ENCODE data around the gene IMPG2. TPM values are rescaled to one million over a fixed set of nuclear protein-coding genes. Genes with fewer than 3 reads are reported as not detected.

IMPG2 gene
- total RNA-seq, 1 experiment from 2014 or later = 0.20 TPM

DNA sequence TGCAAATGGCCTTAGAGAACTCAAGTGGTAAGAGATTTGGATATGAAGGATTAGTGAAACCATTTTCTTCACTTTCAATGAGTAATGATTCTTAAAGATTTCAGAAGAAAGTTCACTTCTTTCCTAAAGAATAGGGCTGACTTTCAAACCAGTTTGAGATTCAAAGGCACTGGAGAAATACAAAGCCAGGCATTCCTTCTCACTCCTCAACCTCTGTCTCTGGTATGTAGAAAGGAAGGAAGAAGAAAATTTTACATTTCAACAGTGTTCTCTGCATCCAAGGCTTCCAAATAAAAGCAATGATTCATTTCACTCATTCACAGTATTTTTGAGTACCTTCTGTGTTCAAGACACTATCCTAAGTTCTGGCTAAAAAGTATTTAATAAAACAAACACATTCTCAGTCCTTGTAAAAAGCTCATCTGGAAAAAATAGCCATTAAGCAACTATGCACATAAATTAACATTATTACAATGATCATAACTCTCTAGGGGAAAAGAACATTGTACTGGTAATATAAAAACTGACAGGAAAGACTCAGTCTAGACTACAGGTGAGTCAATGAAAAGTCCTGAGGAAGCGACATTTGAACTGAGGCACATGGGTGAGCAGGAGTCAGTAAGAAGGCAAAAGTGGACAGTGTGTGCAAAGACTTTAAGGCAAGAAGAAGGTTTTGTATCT is 79.5 kb downstream of the IMPG2 start:
- peaks cover 8% of the 10 kb centered on the region; the same call in 1 of the 2 replicates for H3K9me3 ChIP-seq (replicated peaks)
- no peak overlapping the region for H3K27ac ChIP-seq
- H3K4me3 ChIP-seq = no peak overlapping the region
- H3K27me3 ChIP-seq = no peaks in the 10 kb centered on the region
- no peaks in the 10 kb centered on the region for H3K4me1 ChIP-seq
- no peaks in the 10 kb centered on the region for H3K36me3 ChIP-seq
- DNase-seq = no peak

DNA sequence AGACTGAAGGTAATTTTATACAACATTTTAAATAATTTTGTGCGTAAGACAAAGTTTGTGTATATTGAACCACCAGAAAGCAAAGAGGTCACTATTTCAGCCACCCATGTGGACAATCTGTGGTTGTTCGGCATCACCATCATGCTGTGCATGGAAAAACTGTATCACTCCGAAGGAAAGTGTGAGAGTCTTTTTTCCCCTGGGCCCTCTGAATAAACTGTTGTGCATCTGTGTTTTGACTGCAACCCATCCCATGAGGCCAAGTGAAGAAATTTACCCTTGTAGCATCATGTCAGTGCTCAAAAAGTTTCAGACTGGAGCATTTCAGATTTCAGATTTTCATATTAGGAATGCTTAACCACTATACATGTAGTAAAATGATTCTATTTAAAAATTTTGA is 85.3 kb downstream of the IMPG2 start:
- Histone ChIP-seq H3K4me1 (no peaks in the 10 kb centered on the region), H3K4me3 (no peak overlapping the region), H3K27me3 (no peaks in the 10 kb centered on the region), H3K9me3 (replicated peaks) (peaks cover 8% of the 10 kb centered on the region; the same call in 1 of the 2 replicates), H3K36me3 (no peaks in the 10 kb centered on the region), H3K27ac (no peak overlapping the region)
- DNase-seq = no peak

DNA sequence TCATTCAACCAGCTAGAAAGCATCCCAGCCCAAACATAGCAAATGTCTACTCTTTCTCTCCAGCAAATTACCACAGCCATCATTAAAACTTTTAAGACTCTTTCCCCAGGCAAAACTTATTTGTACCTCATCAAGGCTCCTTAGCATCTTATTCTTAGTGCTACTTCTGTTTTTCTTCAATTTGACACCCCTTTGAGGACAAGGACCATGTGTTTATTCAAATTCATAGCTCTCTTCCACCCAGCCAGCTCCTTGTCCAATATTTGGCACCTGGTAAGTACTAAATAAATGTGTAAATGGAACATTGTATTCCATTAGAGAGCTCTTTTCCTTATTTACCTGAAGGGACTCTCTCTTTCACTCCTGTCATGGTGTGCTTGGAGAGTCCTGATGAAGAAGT is 89.8 kb downstream of the IMPG2 start:
- no peak for DNase-seq
- no peaks in the 10 kb centered on the region for H3K9me3 ChIP-seq (replicated peaks)
- no peaks in the 10 kb centered on the region for H3K4me1 ChIP-seq
- H3K27me3 ChIP-seq = no peaks in the 10 kb centered on the region
- H3K27ac ChIP-seq = no peak overlapping the region
- no peak overlapping the region for H3K4me3 ChIP-seq
- H3K36me3 ChIP-seq = no peaks in the 10 kb centered on the region

DNA sequence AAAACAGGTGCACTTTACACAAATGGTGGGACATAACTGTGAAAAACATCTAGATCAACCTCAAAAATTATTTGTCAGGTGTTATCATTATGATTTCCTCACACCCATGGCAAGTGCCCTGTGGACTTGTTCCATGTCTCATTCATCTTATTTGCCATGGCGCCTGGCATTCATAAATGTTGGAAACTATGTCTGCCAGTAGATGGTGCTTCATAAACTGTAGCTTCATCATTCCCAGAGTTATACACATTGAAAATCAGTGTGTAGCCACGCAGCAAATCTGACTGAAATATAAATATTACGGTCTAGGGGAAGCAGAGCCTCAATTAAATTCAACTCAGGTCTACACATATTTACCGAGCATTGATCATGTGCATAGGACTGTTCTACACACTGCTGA is 90.7 kb downstream of the IMPG2 start:
- Histone ChIP-seq H3K9me3 (replicated peaks) (no peaks in the 10 kb centered on the region), H3K27ac (no peak overlapping the region), H3K27me3 (no peaks in the 10 kb centered on the region), H3K4me1 (no peaks in the 10 kb centered on the region), H3K4me3 (no peak overlapping the region), H3K36me3 (no peaks in the 10 kb centered on the region)
- DNase-seq = no peak

DNA sequence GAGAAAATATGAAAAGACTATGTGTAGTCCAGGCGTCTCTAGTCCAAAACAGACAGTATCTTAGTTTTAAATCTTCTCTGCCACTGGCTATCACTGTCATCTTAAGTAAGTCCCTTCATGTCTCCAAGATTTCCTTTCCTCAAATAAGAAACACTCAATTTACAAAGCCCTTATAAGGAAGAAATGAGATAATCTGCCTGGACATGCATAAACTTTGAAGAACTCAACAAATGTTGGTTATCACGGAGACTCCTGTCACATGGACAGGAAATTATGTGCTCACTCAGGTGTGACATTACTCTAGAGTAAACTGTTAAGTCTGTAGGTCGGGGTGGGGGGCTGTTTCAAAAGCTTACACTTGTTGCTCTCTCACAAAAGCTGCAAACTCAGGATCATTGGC is 91.9 kb downstream of the IMPG2 start:
- Histone ChIP-seq H3K36me3 (no peaks in the 10 kb centered on the region), H3K4me3 (no peak overlapping the region), H3K27me3 (no peaks in the 10 kb centered on the region), H3K27ac (no peak overlapping the region), H3K9me3 (replicated peaks) (no peaks in the 10 kb centered on the region), H3K4me1 (no peaks in the 10 kb centered on the region)
- DNase-seq = no peak

DNA sequence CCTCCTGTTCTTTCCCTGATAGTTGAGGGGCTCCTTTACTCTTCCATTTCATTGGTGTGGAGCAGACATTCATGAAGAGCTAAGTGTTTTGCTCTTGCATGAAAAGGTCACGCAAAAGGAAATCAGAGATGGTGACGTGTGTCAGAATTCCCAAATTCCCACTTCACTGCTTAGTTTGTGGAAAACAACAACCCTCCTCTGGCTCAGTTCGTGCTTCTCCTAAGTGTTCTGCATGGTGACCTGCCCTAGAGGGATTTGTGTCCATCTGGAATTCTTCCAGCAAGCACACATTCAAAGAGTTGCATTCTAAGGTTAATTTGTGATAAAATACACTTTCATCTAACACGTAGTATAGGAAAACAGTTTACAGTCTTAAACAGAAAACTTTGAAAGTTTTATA is 95.6 kb downstream of the IMPG2 start:
- no peak for DNase-seq
- H3K36me3 ChIP-seq = no peaks in the 10 kb centered on the region
- H3K27me3 ChIP-seq = no peaks in the 10 kb centered on the region
- H3K27ac ChIP-seq = no peak overlapping the region
- H3K4me1 ChIP-seq = no peaks in the 10 kb centered on the region
- H3K9me3 ChIP-seq (replicated peaks) = 0 out of 2 replicates have a peak, but pooled peaks cover 3% of the 10 kb centered on the region
- H3K4me3 ChIP-seq = no peak overlapping the region

DNA sequence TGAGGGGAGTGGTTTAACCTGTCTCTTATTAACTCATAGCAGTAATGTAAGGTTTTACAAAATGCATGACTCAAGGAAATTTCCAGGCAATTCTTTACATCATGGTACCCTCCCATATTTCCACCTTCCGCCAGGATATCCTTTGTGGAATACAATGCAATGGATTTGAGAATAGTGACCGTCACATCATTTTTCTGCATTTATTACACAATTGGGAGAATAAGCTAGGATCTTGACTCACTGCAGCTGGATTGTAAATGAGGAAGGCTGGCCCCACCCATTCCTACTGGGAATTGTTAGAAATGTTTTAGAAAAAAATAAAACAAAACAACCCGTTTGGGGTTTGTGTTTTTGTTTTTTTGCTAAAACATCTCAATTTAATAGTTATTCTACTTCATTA is 97.4 kb downstream of the IMPG2 start:
- Histone ChIP-seq H3K27ac (no peak overlapping the region), H3K4me1 (no peaks in the 10 kb centered on the region), H3K36me3 (no peaks in the 10 kb centered on the region), H3K9me3 (replicated peaks) (0 out of 2 replicates have a peak, but pooled peaks cover 3% of the 10 kb centered on the region), H3K4me3 (no peak overlapping the region), H3K27me3 (no peaks in the 10 kb centered on the region)
- no peak for DNase-seq

DNA sequence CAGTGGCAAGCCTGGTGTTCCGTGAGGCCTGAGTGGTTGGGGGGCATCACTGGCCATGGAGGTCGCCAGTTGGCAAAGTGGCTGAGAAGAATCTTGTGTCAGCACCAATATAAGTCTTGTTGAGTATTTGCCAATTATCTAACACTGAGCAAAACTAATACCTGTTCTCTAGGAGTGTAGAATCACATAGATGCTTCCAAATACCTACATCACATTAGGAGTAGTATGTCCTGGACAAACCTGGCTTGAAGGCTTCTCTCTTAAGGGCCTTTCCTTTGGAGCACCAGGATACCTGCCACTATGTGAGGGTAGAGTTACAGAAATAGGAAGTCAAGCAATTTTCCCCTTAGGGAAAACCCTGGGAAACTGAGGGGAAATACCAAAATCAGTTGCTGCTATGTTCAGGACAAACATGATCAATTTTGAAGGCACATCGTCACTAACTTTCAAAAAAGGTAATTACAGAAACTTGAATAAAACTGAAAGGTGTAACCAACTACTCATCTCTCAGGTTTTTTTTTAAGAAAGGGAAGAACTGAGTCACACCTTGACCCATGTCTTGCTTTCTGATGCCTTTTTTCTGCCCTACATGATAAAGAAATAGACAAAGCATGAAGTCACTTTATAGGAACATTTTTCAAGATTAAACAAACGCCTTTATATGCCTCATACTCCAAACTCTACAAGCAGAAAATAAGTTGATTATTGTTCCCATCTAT is 100.4 kb downstream of the IMPG2 start:
- no peak overlapping the region for H3K4me3 ChIP-seq
- DNase-seq = no peak
- H3K27ac ChIP-seq = no peak overlapping the region
- no peaks in the 10 kb centered on the region for H3K4me1 ChIP-seq
- no peaks in the 10 kb centered on the region for H3K36me3 ChIP-seq
- H3K9me3 ChIP-seq (replicated peaks) = 0 out of 2 replicates have a peak, but pooled peaks cover 3% of the 10 kb centered on the region
- no peaks in the 10 kb centered on the region for H3K27me3 ChIP-seq

DNA sequence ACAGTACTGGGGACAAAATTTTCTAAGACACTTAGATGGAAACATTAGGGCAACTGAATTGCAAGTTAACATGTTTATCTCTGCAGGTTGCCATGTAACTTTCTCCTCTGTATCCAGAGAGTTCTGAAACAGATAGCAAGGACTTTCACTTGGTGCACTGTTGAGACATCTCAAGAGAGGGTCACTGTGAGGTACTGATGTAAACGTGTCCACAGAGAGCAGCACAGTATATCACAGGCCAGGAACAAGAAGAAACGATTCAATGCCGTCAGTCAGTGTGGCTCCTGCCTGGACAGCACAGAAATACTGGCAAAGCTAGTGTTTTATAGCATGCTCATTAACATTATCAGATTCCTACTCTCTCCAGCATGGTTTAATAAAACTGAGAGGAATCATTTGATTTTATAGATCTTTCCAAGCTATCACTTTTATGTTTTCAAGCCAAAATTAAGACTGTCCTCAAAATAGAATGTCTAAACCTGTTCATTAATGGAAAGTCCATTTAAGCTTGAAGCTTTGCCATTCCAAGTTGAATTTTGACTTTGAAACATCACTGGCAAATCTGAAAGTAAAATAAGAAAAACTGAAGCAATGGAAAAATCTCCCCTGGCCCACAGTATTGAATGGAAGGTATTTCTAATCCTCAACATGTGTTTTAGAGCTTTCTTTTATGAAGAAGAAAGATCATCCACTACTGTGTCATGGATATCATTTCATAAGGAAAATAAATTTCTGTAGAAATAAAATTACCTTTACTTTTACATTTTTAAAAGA is 102.7 kb downstream of the IMPG2 start:
- Histone ChIP-seq H3K36me3 (no peaks in the 10 kb centered on the region), H3K27ac (no peak overlapping the region), H3K4me3 (no peak overlapping the region), H3K4me1 (no peaks in the 10 kb centered on the region), H3K27me3 (no peaks in the 10 kb centered on the region), H3K9me3 (replicated peaks) (0 out of 2 replicates have a peak, but pooled peaks cover 3% of the 10 kb centered on the region)
- no peak for DNase-seq

DNA sequence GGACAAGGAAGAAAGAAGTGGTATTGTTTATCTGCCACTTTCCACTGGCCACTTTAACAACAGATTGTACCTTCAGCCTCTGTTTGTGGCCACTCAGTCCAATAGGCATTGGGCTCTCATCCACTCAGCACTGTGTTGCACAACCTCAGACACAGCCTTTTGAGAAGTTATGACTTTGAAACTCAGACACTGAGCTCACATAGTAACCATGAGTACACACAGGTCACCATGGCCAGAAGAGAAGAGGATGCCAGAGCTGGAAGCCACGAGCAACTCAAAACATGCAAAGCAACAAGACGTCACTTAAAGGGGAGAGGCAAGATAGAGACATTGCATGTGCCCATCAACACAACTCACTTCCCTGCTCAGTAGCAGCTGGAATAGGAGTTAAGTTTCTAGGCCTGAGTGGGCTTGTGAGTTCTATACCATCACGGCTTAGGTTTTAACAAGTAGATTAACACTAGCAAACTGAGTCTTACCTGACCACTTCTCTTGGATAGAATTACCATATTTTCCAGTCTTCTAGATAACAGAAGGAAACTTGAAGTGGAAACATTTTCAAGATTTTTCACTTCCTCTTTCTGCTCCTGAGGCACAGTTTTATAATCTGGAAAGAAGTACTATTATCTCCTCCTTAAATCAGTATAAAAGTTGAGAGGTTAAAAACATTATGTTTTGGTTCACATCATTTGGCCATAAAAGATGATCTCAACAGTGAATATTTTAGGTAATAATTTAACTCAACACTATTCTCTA is 103.5 kb downstream of the IMPG2 start:
- no peak for DNase-seq
- Histone ChIP-seq H3K4me3 (no peak overlapping the region), H3K27me3 (no peaks in the 10 kb centered on the region), H3K9me3 (replicated peaks) (no peaks in the 10 kb centered on the region), H3K27ac (no peak overlapping the region), H3K4me1 (no peaks in the 10 kb centered on the region), H3K36me3 (no peaks in the 10 kb centered on the region)

DNA sequence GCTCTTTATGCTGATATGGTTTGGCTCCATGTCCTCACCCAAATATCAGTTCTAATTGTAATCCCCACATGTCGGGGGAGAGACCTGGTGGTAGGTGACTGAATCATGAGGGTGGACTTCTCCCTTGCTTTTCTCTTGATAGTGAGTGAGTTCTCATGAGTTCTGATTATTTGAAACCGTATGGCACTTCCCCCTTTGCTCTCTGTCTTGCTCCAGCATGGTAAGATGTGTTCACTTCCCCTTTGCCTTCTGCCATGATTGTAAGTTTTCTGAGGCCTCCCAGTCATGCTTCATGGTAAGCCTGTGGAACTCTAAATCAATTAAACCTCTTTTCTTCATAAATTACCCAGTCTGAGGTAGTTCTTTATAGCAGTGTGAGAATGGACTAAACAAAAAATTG is 107.6 kb downstream of the IMPG2 start:
- no peaks in the 10 kb centered on the region for H3K4me1 ChIP-seq
- H3K4me3 ChIP-seq = no peak overlapping the region
- H3K27me3 ChIP-seq = no peaks in the 10 kb centered on the region
- no peak overlapping the region for H3K27ac ChIP-seq
- no peaks in the 10 kb centered on the region for H3K9me3 ChIP-seq (replicated peaks)
- DNase-seq = no peak
- H3K36me3 ChIP-seq = no peaks in the 10 kb centered on the region

DNA sequence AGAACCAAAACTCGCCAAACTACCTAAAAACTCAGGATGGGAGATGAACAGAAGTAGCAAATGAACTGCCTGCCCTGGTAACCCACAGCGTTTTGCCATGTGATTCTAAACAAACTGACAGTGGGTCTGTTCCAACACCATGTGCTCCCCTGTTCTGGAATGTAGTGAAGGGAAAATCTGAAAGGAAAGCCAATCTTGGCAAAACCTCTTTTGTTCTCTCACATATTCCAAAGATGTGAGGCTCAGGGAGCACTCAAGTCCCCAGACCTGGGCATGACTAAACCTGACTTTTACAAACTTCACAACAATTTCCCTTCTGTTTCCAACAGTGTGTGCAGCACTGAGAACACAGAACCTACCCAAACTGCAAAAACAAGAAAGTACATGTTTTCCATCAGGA is 116.1 kb downstream of the IMPG2 start:
- no peak overlapping the region for H3K27ac ChIP-seq
- no peak for DNase-seq
- H3K9me3 ChIP-seq (replicated peaks) = no peaks in the 10 kb centered on the region

DNA sequence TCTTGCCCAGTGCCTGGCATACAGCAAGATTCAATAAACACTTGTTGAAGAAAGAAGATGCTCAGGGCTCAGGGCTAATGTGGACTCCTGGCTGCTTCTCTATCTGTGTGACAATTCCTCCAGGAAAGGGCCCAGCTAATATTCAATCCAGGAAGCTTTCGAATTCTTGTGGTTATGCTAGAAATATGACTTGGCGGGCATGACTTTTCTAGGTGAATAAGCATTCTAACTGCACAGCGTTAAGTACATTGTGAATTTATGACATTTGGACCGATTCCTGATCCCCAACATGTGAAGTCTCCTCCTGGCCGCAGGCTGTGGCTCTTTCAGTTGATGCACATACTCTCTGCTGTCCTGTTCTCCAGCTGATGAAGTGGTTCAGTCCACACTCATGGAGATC is 117.0 kb downstream of the IMPG2 start:
- Histone ChIP-seq H3K4me3 (no peak overlapping the region), H3K27me3 (no peaks in the 10 kb centered on the region), H3K27ac (no peak overlapping the region), H3K36me3 (no peaks in the 10 kb centered on the region), H3K9me3 (replicated peaks) (no peaks in the 10 kb centered on the region), H3K4me1 (peaks cover 3% of the 10 kb centered on the region; the same call in 1 of the 2 replicates)
- no peak for DNase-seq

More for the DNA sequence above, 116.1 kb downstream of the IMPG2 start:
- H3K36me3 ChIP-seq = no peaks in the 10 kb centered on the region
- peaks cover 3% of the 10 kb centered on the region; the same call in 1 of the 2 replicates for H3K4me1 ChIP-seq
- no peaks in the 10 kb centered on the region for H3K27me3 ChIP-seq
- no peak overlapping the region for H3K4me3 ChIP-seq

DNA sequence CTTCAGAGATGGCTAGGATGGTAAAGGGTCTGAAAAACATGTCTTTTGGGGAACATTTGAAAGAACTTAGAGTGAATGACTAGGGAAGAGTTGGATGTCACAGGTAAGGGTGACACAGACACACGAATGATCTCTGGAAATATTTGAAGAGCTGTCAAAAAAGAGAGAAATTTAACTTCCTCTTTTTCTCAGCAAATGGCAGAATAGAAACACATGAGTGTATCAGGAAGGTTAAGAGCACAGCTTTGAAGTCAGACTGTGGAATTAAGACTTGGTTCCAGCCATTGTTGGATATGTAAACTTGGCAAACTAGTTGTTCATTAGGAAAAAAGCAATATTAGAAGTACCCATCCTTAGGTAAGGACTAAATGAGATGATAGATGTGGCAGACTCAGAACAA is 117.7 kb downstream of the IMPG2 start:
- H3K4me3 ChIP-seq = no peak overlapping the region
- H3K27ac ChIP-seq = no peak overlapping the region
- no peaks in the 10 kb centered on the region for H3K36me3 ChIP-seq
- DNase-seq = no peak
- no peaks in the 10 kb centered on the region for H3K9me3 ChIP-seq (replicated peaks)
- H3K4me1 ChIP-seq = peaks cover 3% of the 10 kb centered on the region; the same call in 1 of the 2 replicates
- no peaks in the 10 kb centered on the region for H3K27me3 ChIP-seq
